M059J (cell line): ENCODE data around the gene ENO4. TPM values are rescaled to one million over a fixed set of nuclear protein-coding genes. Genes with fewer than 3 reads are reported as not detected.
A peak's percentile ranks its signal among the peaks of the same experiment; 100 is the strongest.

ENCODE experiments used
- DNase-seq: peaks from one replicate; pipeline ENCODE4 v3.0.0-alpha.2; 2012; ENCODE audit warnings: low read depth
- total RNA-seq: library from RNA; depleted of rRNA; stranded (reverse); fragments of >200 nt; shearing (Covaris generic); gene quantifications from 2 replicates; pipeline ENCODE4 v1.2.3, GENCODE V29; 2014

ENO4 gene
- total RNA-seq, 1 experiment from 2014 or later, result not detected

GRCh38 chr10:116868198-116868676 is 18.9 kb downstream of the ENO4 start:
- no peak for DNase-seq

- no peak for DNase-seq
Observed at GRCh38 chr10:116868722-116869121, 19.4 kb downstream of the ENO4 start.

GRCh38 chr10:116870949-116871348 is 21.6 kb downstream of the ENO4 start:
- DNase-seq, result no peak

- no peak for DNase-seq
Observed at GRCh38 chr10:116873134-116873533, 23.8 kb downstream of the ENO4 start.

GRCh38 chr10:116875897-116876296 is 26.6 kb downstream of the ENO4 start:
- no peak for DNase-seq

GRCh38 chr10:116877391-116877790 is 28.1 kb downstream of the ENO4 start:
- DNase-seq, result no peak

- DNase-seq, result no peak
Observed at GRCh38 chr10:116878123-116878522, 28.8 kb downstream of the ENO4 start.

- DNase-seq, result no peak
Observed at GRCh38 chr10:116879817-116880216, 30.5 kb downstream of the ENO4 start.

GRCh38 chr10:116880716-116881482 is 31.6 kb downstream of the ENO4 start:
- DNase-seq, result peak; percentile 61

GRCh38 chr10:116882639-116883038 is 33.3 kb downstream of the ENO4 start:
- DNase-seq, result no peak

- no peak for DNase-seq
Observed at GRCh38 chr10:116886772-116887171, 37.5 kb downstream of the ENO4 start.

- DNase-seq, result peak; percentile 86
Observed at GRCh38 chr10:116888380-116889055, 39.2 kb downstream of the ENO4 start.

- DNase-seq, result no peak
Observed at GRCh38 chr10:116889066-116889465, 39.8 kb downstream of the ENO4 start.

- DNase-seq, result no peak
Observed at GRCh38 chr10:116891208-116891607, 41.9 kb downstream of the ENO4 start.

GRCh38 chr10:116892907-116893685 is 43.8 kb downstream of the ENO4 start:
- DNase-seq, result no peak

GRCh38 chr10:116893686-116894037 is 44.4 kb downstream of the ENO4 start:
- no peak for DNase-seq

GRCh38 chr10:116899626-116900025 is 50.3 kb downstream of the ENO4 start:
- no peak for DNase-seq

GRCh38 chr10:116905845-116906210 is 56.5 kb downstream of the ENO4 start:
- DNase-seq, result no peak

GRCh38 chr10:116907245-116907987 is 58.1 kb downstream of the ENO4 start:
- DNase-seq, result no peak

GRCh38 chr10:116909307-116909706 is 60.0 kb downstream of the ENO4 start:
- no peak for DNase-seq

GRCh38 chr10:116910910-116911309 is 61.6 kb downstream of the ENO4 start:
- no peak for DNase-seq

- DNase-seq, result no peak
Observed at GRCh38 chr10:116912162-116912561, 62.9 kb downstream of the ENO4 start.
